SK-N-SH treated with all-trans-retinoic acid at 6 μM for 48 hours (cell line): ENCODE measurements around the gene ADK.
"Not testable (repeated sequence)": the region's sequence is repeated elsewhere in the genome, so short reads cannot be mapped to it uniquely, and the experiment has no call there.

ENCODE experiments used
- ATAC-seq: fragments of 200-7000 bp; cut with Tn5 transposase; 3 replicates; pipeline ENCODE4 v1.9.1; 2020; ENCODE audit warnings: mild to moderate bottlenecking, moderate library complexity
- ARNTL ChIP-seq: fragments of 450-650 bp; formaldehyde crosslinking; IDR thresholded peaks from 2 replicates; pipeline ENCODE4 v1.5.0; 2020; ENCODE audit warnings: low read depth, mild to moderate bottlenecking, moderate library complexity, borderline replicate concordance
- BACH2 ChIP-seq: fragments of 250-450 bp; sonication (Bioruptor Pico); IDR thresholded peaks from 2 replicates; pipeline ENCODE4 v1.9.0; 2021; ENCODE audit warnings: mild to moderate bottlenecking, borderline replicate concordance
- CREB5 ChIP-seq: fragments of 250-450 bp; sonication (Bioruptor Pico); IDR thresholded peaks from 2 replicates; pipeline ENCODE4 v1.5.1; 2020; ENCODE audit warnings: low read depth, mild to moderate bottlenecking, moderate library complexity
- CSDC2 ChIP-seq: fragments of 250-450 bp; sonication (Bioruptor Pico); IDR thresholded peaks from 2 replicates; pipeline ENCODE4 v1.5.0; 2020; ENCODE audit warnings: mild to moderate bottlenecking, moderate library complexity
- ESRRG ChIP-seq: fragments of 250-450 bp; sonication (Bioruptor Pico); IDR thresholded peaks from 2 replicates; pipeline ENCODE4 v1.6.1; 2021; ENCODE audit warnings: mild to moderate bottlenecking
- GLIS3 ChIP-seq: fragments of 250-450 bp; sonication (Bioruptor Pico); IDR thresholded peaks from 2 replicates; pipeline ENCODE4 v1.5.0; 2020; ENCODE audit warnings: mild to moderate bottlenecking, moderate library complexity
- OSR1 ChIP-seq: fragments of 250-450 bp; sonication (Bioruptor Pico); IDR thresholded peaks from 2 replicates; pipeline ENCODE4 v1.8.0; 2022; ENCODE audit warnings: moderate library complexity, mild to moderate bottlenecking, inconsistent platforms
- PATZ1 ChIP-seq: fragments of 250-450 bp; sonication (Bioruptor Pico); IDR thresholded peaks from 2 replicates; pipeline ENCODE4 v1.8.0; 2020; ENCODE audit warnings: mild to moderate bottlenecking, moderate library complexity, borderline replicate concordance
- RARB ChIP-seq: fragments of 250-450 bp; sonication (Bioruptor Pico); IDR thresholded peaks from 2 replicates; pipeline ENCODE4 v1.8.0; 2021; ENCODE audit warnings: mild to moderate bottlenecking, moderate library complexity
- SNAI2 ChIP-seq: fragments of 250-450 bp; sonication (Bioruptor Pico); IDR thresholded peaks from 2 replicates; pipeline ENCODE4 v1.5.0; 2020; ENCODE audit warnings: mild to moderate bottlenecking, moderate library complexity
- TCF4 ChIP-seq: fragments of 250-450 bp; sonication (Bioruptor Pico); IDR thresholded peaks from 2 replicates; pipeline ENCODE4 v1.8.0; 2021; ENCODE audit warnings: mild to moderate bottlenecking, moderate library complexity, borderline replicate concordance
- TOX ChIP-seq: fragments of 250-450 bp; sonication (Bioruptor Pico); IDR thresholded peaks from 2 replicates; pipeline ENCODE4 v1.8.0; 2021; ENCODE audit warnings: mild to moderate bottlenecking, moderate library complexity, borderline replicate concordance
- TSHZ2 ChIP-seq: fragments of 250-450 bp; sonication (Bioruptor Pico); IDR thresholded peaks from 2 replicates; pipeline ENCODE4 v1.5.0; 2020; ENCODE audit warnings: mild to moderate bottlenecking, moderate library complexity
- ZC3H10 ChIP-seq: fragments of 250-450 bp; sonication (Bioruptor Pico); IDR thresholded peaks from 2 replicates; pipeline ENCODE4 v1.5.1; 2021; ENCODE audit warnings: mild to moderate bottlenecking, moderate library complexity
- ZNF565 ChIP-seq: fragments of 450-650 bp; formaldehyde crosslinking; conservative IDR thresholded peaks from 2 replicates; pipeline ENCODE4 v1.5.0; 2020; ENCODE audit warnings: low read depth, mild to moderate bottlenecking, moderate library complexity
- ZNF70 ChIP-seq: fragments of 450-650 bp; formaldehyde crosslinking; IDR thresholded peaks from 2 replicates; pipeline ENCODE4 v1.5.0; 2020; ENCODE audit warnings: mild to moderate bottlenecking, moderate library complexity
- ZNF8 ChIP-seq: fragments of 450-650 bp; formaldehyde crosslinking; IDR thresholded peaks from 2 replicates; pipeline ENCODE4 v1.5.0; 2020; ENCODE audit warnings: mild to moderate bottlenecking, moderate library complexity

ADK gene

GRCh38 chr10:74133923-74134820 lies 16.8 kb upstream of the ADK start (continued):
- TF ChIP-seq PATZ1 (CRISPR knock-in tag) (no peak), ZNF565 (CRISPR knock-in tag) (no peak), ZNF70 (CRISPR knock-in tag) (no peak)

GRCh38 chr10:74135452-74135851 lies 15.6 kb upstream of the ADK start:
- no peak for TF ChIP-seq TSHZ2 (CRISPR knock-in tag)
- no peak for TF ChIP-seq ZC3H10 (CRISPR knock-in tag)
- no peak for TF ChIP-seq CSDC2 (CRISPR knock-in tag)
- no peak for TF ChIP-seq CREB5
- TF ChIP-seq RARB = no peak
- no peak for TF ChIP-seq ZNF565 (CRISPR knock-in tag)
- no peak for TF ChIP-seq OSR1 (CRISPR knock-in tag)
- no peak for TF ChIP-seq GLIS3 (CRISPR knock-in tag)
- no peak for TF ChIP-seq TOX (CRISPR knock-in tag)
- no peak for TF ChIP-seq ESRRG (CRISPR knock-in tag)
- no peak for TF ChIP-seq ZNF70 (CRISPR knock-in tag)
- no peak for TF ChIP-seq ARNTL (CRISPR knock-in tag)
- TF ChIP-seq PATZ1 (CRISPR knock-in tag) = no peak
- TF ChIP-seq, all 23 proteins: peak for 0
- ATAC-seq = no peak

- TF ChIP-seq TCF4 (CRISPR knock-in tag) (no peak), ZNF8 (CRISPR knock-in tag) (no peak), BACH2 (CRISPR knock-in tag) (no peak), CSDC2 (CRISPR knock-in tag) (no peak), TSHZ2 (CRISPR knock-in tag) (no peak), TOX (CRISPR knock-in tag) (no peak), SNAI2 (CRISPR knock-in tag) (no peak)
- TF ChIP-seq, all 23 proteins: peak for 0
- ATAC-seq = no peak
Measured at GRCh38 chr10:74137992-74138391, 13.0 kb upstream of the ADK start.

- not testable (repeated sequence) for ATAC-seq
Measured at GRCh38 chr10:74138596-74138995, 12.4 kb upstream of the ADK start.
